H4 (cell line): ENCODE data around the gene OR13C4. TPM values are rescaled to one million over a fixed set of nuclear protein-coding genes. Genes with fewer than 3 reads are reported as not detected.
A peak's percentile ranks its signal among the peaks of the same experiment; 100 is the strongest.
"Not testable (repeated sequence)": the region's sequence is repeated elsewhere in the genome, so short reads cannot be mapped to it uniquely, and the experiment has no call there.

Source experiments
- DNase-seq: peaks from one replicate; pipeline ENCODE4 v3.0.0-alpha.2; 2015; ENCODE audit warnings: low spot score
- total RNA-seq: library from RNA; depleted of rRNA; stranded (reverse); fragments of >200 nt; shearing (Covaris generic); gene quantifications from 2 replicates; pipeline ENCODE4 v1.2.3, GENCODE V29; 2014; rRNA removed

OR13C4 gene
- not detected in 2 replicates for total RNA-seq

- DNase-seq: no peak
Measured at GRCh38 chr9:104527109-104527508, at the start of gene OR13C4. Gene OR13C4 (minus strand): TSS chr9:104527209. CDS start chr9:104527209, 0 bp downstream.

GRCh38 chr9:104575456-104575855 is 48.4 kb upstream of the OR13C4 start:
- DNase-seq: no peak

DNA sequence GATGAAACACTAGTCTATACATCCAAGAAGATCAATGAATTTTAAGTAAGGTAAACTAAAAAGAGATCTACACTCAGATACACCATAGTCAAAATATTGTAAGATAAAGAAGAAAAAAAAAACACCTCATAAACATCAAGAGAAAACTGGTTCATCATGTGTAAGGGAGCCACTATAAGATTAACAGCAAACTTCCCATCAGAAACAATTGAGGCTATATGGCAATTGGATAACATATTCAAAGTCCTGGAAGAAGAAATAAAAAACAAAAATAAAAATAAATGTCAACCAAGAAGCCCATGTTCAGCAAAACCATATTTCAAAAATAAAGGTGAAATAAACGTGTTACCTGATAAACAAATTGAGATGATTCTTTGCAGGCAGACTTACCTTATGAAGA is 45.6 kb upstream of the OR13C4 start:
- DNase-seq: no peak

- no peak for DNase-seq
Measured at GRCh38 chr9:104568868-104569267, 41.9 kb upstream of the OR13C4 start, which contains the start of gene OR13C8. Gene OR13C8 (plus strand): TSS chr9:104569168. CDS start chr9:104569168, 0 bp downstream.

GRCh38 chr9:104564358-104564757 is 37.3 kb upstream of the OR13C4 start:
- no peak for DNase-seq

- DNase-seq: no peak
Measured at GRCh38 chr9:104556830-104557634, 30.0 kb upstream of the OR13C4 start.

GRCh38 chr9:104555521-104555920 is 28.5 kb upstream of the OR13C4 start:
- DNase-seq: no peak

GRCh38 chr9:104553261-104553660 is 26.3 kb upstream of the OR13C4 start:
- no peak for DNase-seq

DNA sequence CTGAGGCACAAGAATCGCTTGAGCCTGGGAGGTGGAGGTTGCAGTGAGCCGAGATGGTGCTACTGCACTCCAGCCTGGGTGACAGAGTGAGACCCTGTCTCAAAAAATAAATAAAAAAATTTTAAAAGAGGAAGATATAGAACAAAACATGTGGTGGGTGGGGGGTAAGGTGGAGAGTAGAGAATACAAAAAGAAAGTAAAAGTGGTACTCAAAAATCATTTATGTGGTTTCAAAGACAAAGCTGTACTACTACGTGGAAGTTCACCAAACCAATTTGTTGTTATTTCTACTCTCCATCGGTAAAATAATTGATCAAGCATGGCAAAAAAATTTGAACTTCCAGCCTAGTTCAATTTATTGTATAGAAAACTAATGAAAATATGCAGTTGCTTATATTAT is 17.6 kb upstream of the OR13C4 start:
- DNase-seq: no peak

DNA sequence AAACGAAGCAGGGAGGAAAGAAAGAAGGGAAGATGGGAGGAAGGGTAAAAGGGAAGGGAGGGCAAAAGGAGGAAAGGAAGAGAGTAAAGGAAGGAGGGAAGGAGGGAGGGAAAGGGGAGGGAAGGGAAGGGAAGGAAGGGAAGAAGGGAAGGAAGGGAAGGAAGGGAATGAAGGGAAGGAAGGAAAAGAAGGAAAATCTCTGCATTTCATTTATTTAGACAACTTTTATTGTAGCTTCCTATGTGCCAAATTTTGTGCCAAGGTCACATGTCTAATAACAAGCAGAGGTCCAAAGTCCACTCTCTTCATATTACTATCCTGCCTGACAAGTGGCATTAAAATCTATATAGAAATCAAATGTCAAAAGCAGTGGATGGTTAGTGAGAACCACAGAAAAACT is 12.3 kb upstream of the OR13C4 start:
- no peak for DNase-seq

GRCh38 chr9:104536756-104537155 is 9.7 kb upstream of the OR13C4 start, which contains the start of gene OR13C3:
Gene OR13C3 (minus strand): TSS chr9:104536856. CDS start chr9:104536723, 133 bp downstream.
- DNase-seq: no peak

DNA sequence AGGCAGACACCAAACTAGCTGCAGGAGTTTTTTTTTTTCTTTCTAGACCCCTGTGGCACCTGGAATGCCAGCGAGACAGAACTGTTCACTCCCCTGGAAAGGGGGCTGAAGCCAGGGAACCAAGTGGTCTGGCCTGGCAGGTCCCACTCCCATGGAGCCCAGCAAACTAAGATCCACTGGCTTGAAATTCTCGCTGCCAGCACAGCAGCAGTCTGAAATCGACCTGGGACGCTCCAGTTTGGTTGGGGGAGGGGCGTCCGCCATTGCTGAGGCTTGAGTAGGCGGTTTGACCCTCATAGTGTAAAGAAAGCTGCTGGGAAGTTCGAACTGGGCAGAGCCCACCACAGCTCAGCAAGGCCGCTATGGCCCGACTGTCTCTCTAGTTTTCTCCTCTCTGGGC is 6.8 kb downstream of the OR13C4 start:
- not testable (repeated sequence) for DNase-seq

- no peak for DNase-seq
Measured at GRCh38 chr9:104514901-104515300, 12.1 kb downstream of the OR13C4 start.

- DNase-seq: no peak
Measured at GRCh38 chr9:104506565-104506964, 20.4 kb downstream of the OR13C4 start.

DNA sequence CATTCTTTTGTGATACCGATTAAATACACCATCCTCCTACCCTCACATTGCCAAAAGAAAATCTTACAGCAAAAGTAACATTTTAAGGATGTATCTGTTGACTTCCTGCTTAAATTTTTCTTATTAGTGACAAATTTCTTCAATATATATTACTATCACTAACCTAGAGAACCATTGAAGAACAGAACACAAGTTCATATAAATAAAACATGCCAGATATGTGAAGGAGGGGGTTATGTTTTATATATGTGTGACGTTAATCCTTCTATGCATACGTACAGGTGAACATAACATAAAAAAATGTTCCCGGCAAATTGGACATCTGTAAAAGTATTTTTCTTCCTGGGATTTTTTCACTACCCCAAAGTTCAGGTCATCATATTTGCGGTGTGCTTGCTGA is 23.0 kb downstream of the OR13C4 start, which contains the start of gene OR13F1:
TSS of gene OR13F1 (plus strand) at position 301 of the 400 bp plus-strand sequence. CDS start at position 301, 0 bp downstream.
- no peak for DNase-seq

DNA sequence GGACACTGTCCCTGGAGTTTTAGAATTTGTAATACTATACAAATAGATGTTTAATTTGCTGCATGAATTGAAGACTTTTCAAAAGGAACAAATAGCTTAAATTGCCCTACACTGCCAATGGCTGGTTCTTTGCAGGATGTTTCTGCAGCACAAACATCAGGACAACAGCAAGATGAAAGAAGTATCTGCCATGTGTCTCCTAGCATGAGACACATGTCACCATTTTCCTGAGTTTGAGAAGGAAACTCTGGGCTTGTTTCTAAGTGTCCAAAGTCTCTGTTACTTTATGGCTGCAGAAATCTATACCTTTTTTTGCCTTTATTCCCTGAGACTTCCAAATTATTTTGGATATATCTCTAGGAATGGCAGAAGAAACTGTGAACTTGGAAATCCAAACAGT is 23.6 kb downstream of the OR13C4 start:
- DNase-seq: no peak

DNA sequence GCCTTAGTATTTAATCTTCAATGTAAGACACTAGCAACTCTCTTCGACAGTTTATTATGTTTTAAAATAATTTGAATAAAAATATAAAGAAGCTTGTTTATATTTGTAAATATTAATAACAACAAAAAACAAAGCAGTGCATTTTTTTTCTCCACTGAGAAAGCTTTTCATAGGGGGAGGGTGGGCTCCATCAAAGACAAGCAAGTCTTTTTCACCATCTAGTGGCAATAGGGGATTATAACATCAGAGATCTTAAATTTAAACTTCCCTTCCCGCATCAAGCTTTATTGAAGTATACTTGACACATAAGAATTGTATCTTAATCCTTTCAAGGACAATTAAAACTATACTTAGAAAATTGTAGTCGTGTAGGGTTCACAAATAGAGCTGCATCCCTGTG is 32.2 kb downstream of the OR13C4 start:
- DNase-seq: peak; percentile 21

DNA sequence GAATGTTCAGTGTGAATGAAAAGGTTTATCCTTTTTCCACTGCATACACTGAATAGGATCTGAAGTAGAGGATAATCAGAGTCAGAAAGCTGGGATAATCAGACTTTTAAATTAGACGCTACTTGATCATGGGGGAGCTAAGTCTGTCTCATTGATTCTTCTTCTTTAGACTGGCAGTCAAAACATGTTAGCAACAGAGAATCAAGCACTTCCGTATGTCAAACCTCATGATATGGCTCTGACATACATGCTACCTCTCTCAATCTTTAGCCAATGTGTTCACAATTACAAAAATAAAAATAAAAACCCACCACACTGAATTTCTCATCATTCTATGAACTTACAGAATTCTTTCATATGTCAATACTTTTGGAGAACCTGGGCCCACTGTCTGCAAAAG is 42.0 kb downstream of the OR13C4 start:
- no peak for DNase-seq

GRCh38 chr9:104482921-104483570 is 44.0 kb downstream of the OR13C4 start:
- DNase-seq: no peak
